PC-3 (cell line): ENCODE measurements around the gene NSA2. TPM values are rescaled to one million over a fixed set of nuclear protein-coding genes. Genes with fewer than 3 reads are reported as not detected.
"Not testable (repeated sequence)": the region's sequence is repeated elsewhere in the genome, so short reads cannot be mapped to it uniquely, and the experiment has no call there.

ENCODE experiments used
- ATAC-seq: fragments of 200-7000 bp; cut with Tn5 transposase; 2 replicates; pipeline ENCODE4 v1.9.1; 2020; ENCODE audit warnings: mild to moderate bottlenecking, moderate library complexity
- BruUV-seq: library from RNA; stranded (reverse); fragments of 400-500 nt; replicated peaks from 2 replicates; lab custom pipeline; 2021; lab: Mats Ljungman, UMichigan
- CTCF ChIA-PET: fragments of 300-600 bp; sonication (Branson Sonifier 250); formaldehyde crosslinking; loops from one replicate; lab custom pipeline; 2022; ENCODE audit warnings: antibody characterized with exemption; lab: Charles Lee
- POLR2A ChIA-PET: fragments of 300-600 bp; sonication (Branson Sonifier 250); formaldehyde crosslinking; loops from one replicate; lab custom pipeline; 2022; ENCODE audit warnings: antibody characterized with exemption; ENCODE audit not compliant: unreplicated experiment; lab: Charles Lee
- DNase-seq: peaks from one replicate; pipeline ENCODE4 v3.0.0-alpha.2; 2015
- H2AFZ ChIP-seq: fragments of 300-600 bp; sonication (generic); 2 replicates; pipeline ENCODE4 v1.6.0; 2016; ENCODE audit warnings: antibody characterized with exemption, low read length
- H3F3A ChIP-seq: fragments of 300-600 bp; sonication (generic); one replicate; pipeline ENCODE4 v1.6.0; 2017; ENCODE audit warnings: antibody characterized with exemption, low read length, control low read depth, mild to moderate bottlenecking; ENCODE audit not compliant: unreplicated experiment
- H3K27ac ChIP-seq: fragments of 300-600 bp; sonication (generic); 2 replicates; pipeline ENCODE4 v1.5.1; 2016; ENCODE audit warnings: mild to moderate bottlenecking, low read length
- H3K27me3 ChIP-seq: fragments of 300-600 bp; sonication (generic); 2 replicates; pipeline ENCODE4 v1.6.1; 2016; ENCODE audit warnings: low read length, mixed read lengths
- H3K36me3 ChIP-seq: fragments of 300-600 bp; sonication (generic); 2 replicates; pipeline ENCODE4 v1.6.1; 2016; ENCODE audit warnings: low read depth, mixed run types, low read length, mixed read lengths
- H3K4me1 ChIP-seq: fragments of 300-600 bp; sonication (generic); 2 replicates; pipeline ENCODE4 v1.5.1; 2016; ENCODE audit warnings: low read length; ENCODE audit not compliant: insufficient read depth
- H3K4me2 ChIP-seq: fragments of 300-600 bp; sonication (generic); 2 replicates; pipeline ENCODE4 v1.6.0; 2016; ENCODE audit warnings: low read length
- H3K4me3 ChIP-seq: fragments of 300-600 bp; sonication (generic); 2 replicates; pipeline ENCODE4 v1.5.1; 2016; ENCODE audit warnings: mild to moderate bottlenecking, low read length, mixed read lengths
- H3K79me2 ChIP-seq: fragments of 300-600 bp; sonication (generic); 2 replicates; pipeline ENCODE4 v1.6.1; 2017; ENCODE audit warnings: low read length, mixed read lengths
- H3K9ac ChIP-seq: fragments of 300-600 bp; sonication (generic); 2 replicates; pipeline ENCODE4 v1.6.0; 2016; ENCODE audit warnings: mild to moderate bottlenecking, low read length
- H3K9me2 ChIP-seq: fragments of 300-600 bp; sonication (generic); replicated peaks from 2 replicates; pipeline ENCODE4 v1.6.1; 2016; ENCODE audit warnings: mixed run types, low read length, mixed read lengths
- H3K9me3 ChIP-seq: fragments of 300-600 bp; sonication (generic); 2 replicates; pipeline ENCODE4 v1.6.1; 2016; ENCODE audit warnings: low read length, mixed read lengths
- H4K20me1 ChIP-seq: fragments of 300-600 bp; sonication (generic); 2 replicates; pipeline ENCODE4 v1.6.1; 2016; ENCODE audit warnings: low read length, mixed read lengths
- EZH2 ChIP-seq: fragments of 300-600 bp; sonication (generic); IDR thresholded peaks from one replicate; pipeline ENCODE4 v1.6.1; 2017; ENCODE audit warnings: antibody characterized with exemption, mild to moderate bottlenecking, low read length; ENCODE audit not compliant: unreplicated experiment
- EZH2phosphoT487 ChIP-seq: fragments of 300-600 bp; sonication (generic); IDR thresholded peaks from 2 replicates; pipeline ENCODE4 v1.6.1; 2018; ENCODE audit warnings: mild to moderate bottlenecking, antibody characterized with exemption, low read length, borderline replicate concordance
- intact Hi-C: fragments of 100-400 bp; cut with micrococcal nuclease; formaldehyde crosslinking; loops from 2 replicates; pipeline ENCODE4 v1.9.0; 2023
- total RNA-seq: library from RNA; depleted of rRNA; stranded (reverse); fragments of >200 nt; gene quantifications from 2 replicates; pipeline ENCODE4 v1.2.3, GENCODE V29; 2014
- TF ChIP-seq, protein P1 (sequence below): fragments of 300-600 bp; sonication (generic); conservative IDR thresholded peaks from 2 replicates; pipeline ENCODE4 v1.5.1; 2017; ENCODE audit warnings: antibody characterized with exemption, low read depth, mild to moderate bottlenecking, low read length

NSA2 gene
- total RNA-seq, 1 experiment from 2014 or later: 51.5 TPM

DNA sequence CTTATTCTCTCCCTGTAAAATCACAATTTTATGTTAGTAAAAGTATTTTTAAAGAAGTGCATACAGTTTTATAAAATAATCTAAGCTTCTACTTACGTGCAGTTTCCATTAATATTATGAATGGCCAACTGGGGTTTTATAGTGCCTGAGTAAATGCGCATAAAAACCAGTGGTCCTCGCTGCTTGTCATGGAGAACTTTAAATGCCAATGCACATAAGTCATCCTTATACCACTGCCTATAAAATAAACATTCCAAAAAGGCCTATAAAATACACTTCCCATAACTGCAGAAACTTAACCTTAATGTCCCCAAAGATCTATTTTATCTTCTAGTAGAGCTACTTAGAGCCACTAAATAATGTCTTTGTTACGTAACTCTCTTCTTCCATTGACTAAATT lies 28.6 kb upstream of the NSA2 start:
- Histone ChIP-seq H4K20me1 (no peaks in the 10 kb centered on the region), H3K9me2 (no peaks in the 10 kb centered on the region), H3K4me2 (no peak overlapping the region; the same call in 1 of the 2 replicates), H3F3A (no peaks in the 10 kb centered on the region), H3K27ac (peak overlapping the region; percentile 22; the same call in 1 of the 2 replicates), H3K4me1 (peaks cover 19% of the 10 kb centered on the region), H3K79me2 (no peaks in the 10 kb centered on the region), H3K4me3 (no peak overlapping the region), H3K27me3 (no peaks in the 10 kb centered on the region), H2AFZ (no peak overlapping the region), H3K9me3 (no peaks in the 10 kb centered on the region), H3K36me3 (peaks cover 15% of the 10 kb centered on the region), H3K9ac (no peak overlapping the region)
- TF ChIP-seq EZH2: no peak
- TF ChIP-seq, protein P1, sequence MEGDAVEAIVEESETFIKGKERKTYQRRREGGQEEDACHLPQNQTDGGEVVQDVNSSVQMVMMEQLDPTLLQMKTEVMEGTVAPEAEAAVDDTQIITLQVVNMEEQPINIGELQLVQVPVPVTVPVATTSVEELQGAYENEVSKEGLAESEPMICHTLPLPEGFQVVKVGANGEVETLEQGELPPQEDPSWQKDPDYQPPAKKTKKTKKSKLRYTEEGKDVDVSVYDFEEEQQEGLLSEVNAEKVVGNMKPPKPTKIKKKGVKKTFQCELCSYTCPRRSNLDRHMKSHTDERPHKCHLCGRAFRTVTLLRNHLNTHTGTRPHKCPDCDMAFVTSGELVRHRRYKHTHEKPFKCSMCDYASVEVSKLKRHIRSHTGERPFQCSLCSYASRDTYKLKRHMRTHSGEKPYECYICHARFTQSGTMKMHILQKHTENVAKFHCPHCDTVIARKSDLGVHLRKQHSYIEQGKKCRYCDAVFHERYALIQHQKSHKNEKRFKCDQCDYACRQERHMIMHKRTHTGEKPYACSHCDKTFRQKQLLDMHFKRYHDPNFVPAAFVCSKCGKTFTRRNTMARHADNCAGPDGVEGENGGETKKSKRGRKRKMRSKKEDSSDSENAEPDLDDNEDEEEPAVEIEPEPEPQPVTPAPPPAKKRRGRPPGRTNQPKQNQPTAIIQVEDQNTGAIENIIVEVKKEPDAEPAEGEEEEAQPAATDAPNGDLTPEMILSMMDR: no peak
- no peak for TF ChIP-seq EZH2phosphoT487
- no TSS peak for BruUV-seq
- intact Hi-C loops: no loop called here
- CTCF ChIA-PET: interaction anchor here (0.7 kb wide), 1 partner anchor 26 kb away, joined by 3 read pairs; no protein-coding TSS in a partner anchor
- ATAC-seq (peak; percentile 93), DNase-seq (peak; percentile 58)
- POLR2A ChIA-PET: no interaction called here

DNA sequence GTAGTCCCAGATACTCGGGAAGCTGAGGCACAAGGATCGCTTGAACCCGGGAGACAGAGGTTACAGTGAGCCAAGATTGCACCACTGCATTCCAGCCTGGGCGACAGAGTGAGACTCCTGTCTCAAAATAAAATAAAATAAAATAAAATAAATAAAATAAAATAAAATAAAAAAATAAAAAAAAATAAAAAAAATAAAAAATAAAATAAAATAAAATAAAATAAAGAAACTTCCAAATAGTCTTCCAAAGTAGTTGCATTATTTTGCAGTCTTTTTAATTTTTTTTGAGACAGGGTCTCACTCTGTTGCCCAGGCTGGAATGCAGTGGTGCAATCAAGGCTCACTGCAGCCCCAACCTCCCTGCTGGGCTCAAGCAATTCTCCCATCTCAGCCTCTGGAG lies 18.3 kb upstream of the NSA2 start:
- DNase-seq, H2AFZ ChIP-seq, H3K9me3 ChIP-seq, H4K20me1 ChIP-seq, H3K9me2 ChIP-seq, intact Hi-C loops, H3K4me1 ChIP-seq, H3F3A ChIP-seq, H3K27ac ChIP-seq, ATAC-seq, H3K79me2 ChIP-seq, POLR2A ChIA-PET, H3K4me3 ChIP-seq, H3K4me2 ChIP-seq, H3K9ac ChIP-seq, CTCF ChIA-PET, H3K27me3 ChIP-seq, BruUV-seq: not testable (repeated sequence)
- H3K36me3 ChIP-seq: peaks cover 16% of the 10 kb centered on the region

DNA sequence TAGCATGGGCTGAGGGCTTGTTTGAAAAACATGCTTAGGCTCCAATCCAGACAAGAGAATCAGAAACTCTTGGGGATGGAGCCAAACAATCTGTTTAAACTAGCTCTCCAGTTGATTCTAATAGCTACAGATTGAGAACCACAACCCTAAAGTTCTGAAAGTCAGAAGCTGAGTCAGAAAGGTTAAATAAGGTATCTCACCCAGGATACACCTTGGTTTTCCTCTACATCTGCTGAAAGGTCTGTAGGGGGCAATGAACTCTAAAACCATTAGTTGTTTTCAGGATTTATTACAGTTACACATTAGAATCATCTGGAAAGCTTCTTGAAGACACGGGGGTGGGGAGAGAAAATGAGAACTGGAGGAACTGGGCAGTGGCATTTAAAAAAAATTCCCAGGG lies 5.8 kb upstream of the NSA2 start:
- Histone ChIP-seq H3K4me3 (no peak overlapping the region), H3K27me3 (no peaks in the 10 kb centered on the region), H3F3A (peaks cover 8% of the 10 kb centered on the region), H3K27ac (no peak overlapping the region), H3K4me1 (peaks cover 42% of the 10 kb centered on the region), H3K36me3 (peaks cover 20% of the 10 kb centered on the region), H3K79me2 (peaks cover 46% of the 10 kb centered on the region), H3K9me3 (no peaks in the 10 kb centered on the region), H3K9me2 (no peaks in the 10 kb centered on the region), H2AFZ (no peak overlapping the region), H3K4me2 (no peak overlapping the region), H4K20me1 (peaks cover 3% of the 10 kb centered on the region; the same call in 1 of the 2 replicates), H3K9ac (no peak overlapping the region)
- POLR2A ChIA-PET: no interaction called here
- DNase-seq (no peak), ATAC-seq (no peak)
- intact Hi-C loops: loop anchor here (5.0 kb wide), 1 partner anchor 34 kb away; no protein-coding TSS in a partner anchor
- BruUV-seq: no TSS peak
- CTCF ChIA-PET: no interaction called here
- TF ChIP-seq, protein P1: no peak
- TF ChIP-seq EZH2phosphoT487: no peak
- TF ChIP-seq EZH2: no peak
